Measurements from ENCODE around the gene URAD.

The URAD gene

GRCh38 chr13:27954406-27954851 lies 34.1 kb downstream of the URAD start:
- DNase-seq: peak; percentile 14

- peak; percentile 43 for DNase-seq
Observed at GRCh38 chr13:27953676-27954405, 34.7 kb downstream of the URAD start.

GRCh38 chr13:27952876-27953675 lies 35.4 kb downstream of the URAD start:
- DNase-seq: no peak

- DNase-seq: no peak
Observed at GRCh38 chr13:27942972-27943371, 45.5 kb downstream of the URAD start.

- no peak for DNase-seq
Observed at GRCh38 chr13:27933580-27934328, 54.7 kb downstream of the URAD start.

- DNase-seq: no peak
Observed at GRCh38 chr13:27933118-27933517, 55.4 kb downstream of the URAD start.

GRCh38 chr13:27929868-27930267 lies 58.6 kb downstream of the URAD start:
- DNase-seq: no peak

GRCh38 chr13:27928805-27929753 lies 59.4 kb downstream of the URAD start:
- no peak for DNase-seq

- DNase-seq: no peak
Observed at GRCh38 chr13:27928353-27928804, 60.1 kb downstream of the URAD start.
